Measurements from ENCODE around the gene TMEM120B.

The TMEM120B gene

DNA sequence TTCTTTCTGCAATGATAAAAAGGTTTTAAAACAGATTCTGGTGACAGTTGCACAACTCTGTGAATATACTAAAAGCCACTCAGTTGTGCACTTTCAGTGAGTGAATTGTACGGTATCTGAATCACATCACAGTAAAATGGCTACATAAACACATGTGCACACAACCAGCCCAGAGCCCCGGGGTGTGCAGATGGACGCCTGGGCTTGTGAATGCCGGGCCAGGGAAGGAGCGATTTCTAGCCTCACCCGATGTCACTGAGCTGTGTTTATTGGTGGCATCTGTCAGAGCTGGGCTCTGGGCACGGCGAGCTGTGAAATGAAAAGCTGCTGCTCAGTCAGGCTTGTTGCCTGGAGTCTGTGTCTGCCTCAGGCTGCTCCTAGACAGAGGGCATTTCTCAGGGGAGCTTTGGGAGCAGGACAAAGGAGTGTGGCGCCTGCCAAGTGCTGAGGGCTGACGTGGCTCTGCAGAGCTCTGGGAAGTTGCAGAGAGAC, 55.0 kb downstream of the TMEM120B start:
- Histone ChIP-seq H3K4me3 (ENCODE audit: low read length) (no peak overlapping the region), H3K9me2 (replicated peaks; ENCODE audit: control insufficient read depth, low read length) (no peaks in the 10 kb centered on the region), H3K9me3 (ENCODE audit: control insufficient read depth, insufficient read depth, low read length) (no peaks in the 10 kb centered on the region), H3K79me2 (ENCODE audit: control insufficient read depth, low read length) (no peaks in the 10 kb centered on the region), H3F3A (ENCODE audit: control insufficient read depth, insufficient read depth) (0 out of 2 replicates have a peak, but pooled peaks cover 2% of the 10 kb centered on the region), H3K36me3 (ENCODE audit: control insufficient read depth, low read length) (no peaks in the 10 kb centered on the region), H3K4me2 (ENCODE audit: low read length) (no peak overlapping the region), H3K27me3 (ENCODE audit: control insufficient read depth, low read length) (no peaks in the 10 kb centered on the region), H3K27ac (ENCODE audit: low read depth, low read length) (no peak overlapping the region), H4K20me1 (ENCODE audit: control insufficient read depth, insufficient read depth, low read depth, low read length) (no peaks in the 10 kb centered on the region), H3K4me1 (ENCODE audit: control insufficient read depth, low read length) (no peaks in the 10 kb centered on the region)
- TF ChIP-seq CTCF (IDR thresholded peaks at IDR 0.05; ENCODE audit: low read depth, low read length, poor library complexity, severe bottlenecking) (no peak), EZH2phosphoT487 (IDR thresholded peaks at IDR 0.05; ENCODE audit: borderline replicate concordance, low read length) (no peak)

DNA sequence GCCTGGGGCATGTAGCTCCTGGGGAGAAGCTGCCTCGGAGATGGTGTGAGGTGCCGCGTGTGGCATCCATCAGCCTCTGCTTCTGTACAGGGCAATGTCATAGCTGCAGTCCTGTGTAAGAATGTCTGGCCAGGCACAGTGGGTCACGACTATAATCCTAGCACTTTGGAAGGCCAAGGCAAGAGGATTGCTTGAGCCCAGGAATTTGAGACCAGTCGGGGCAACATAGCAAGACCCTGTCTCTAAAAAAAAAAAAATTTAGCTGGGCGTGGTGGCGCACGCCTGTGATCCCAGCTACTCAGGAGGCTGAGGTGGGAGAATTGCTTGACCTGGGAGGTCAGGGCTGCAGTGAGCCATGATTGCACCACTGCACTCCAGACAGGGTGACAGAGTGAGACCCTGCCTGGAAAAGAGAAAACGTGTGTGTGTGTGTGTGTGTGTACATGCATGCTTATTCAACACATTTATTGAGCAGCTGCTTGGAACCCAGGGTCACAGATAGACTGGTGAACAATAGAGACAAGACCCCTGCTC, 56.8 kb downstream of the TMEM120B start:
- H4K20me1 ChIP-seq (ENCODE audit: control insufficient read depth, insufficient read depth, low read depth, low read length): no peaks in the 10 kb centered on the region
- no peak for TF ChIP-seq CTCF (IDR thresholded peaks at IDR 0.05; ENCODE audit: low read depth, low read length, poor library complexity, severe bottlenecking)
- no peak for TF ChIP-seq EZH2phosphoT487 (IDR thresholded peaks at IDR 0.05; ENCODE audit: borderline replicate concordance, low read length)
- no peaks in the 10 kb centered on the region for H3K79me2 ChIP-seq (ENCODE audit: control insufficient read depth, low read length)
- H3K9me2 ChIP-seq (replicated peaks; ENCODE audit: control insufficient read depth, low read length): no peaks in the 10 kb centered on the region
- H3K4me1 ChIP-seq (ENCODE audit: control insufficient read depth, low read length): peaks cover 9% of the 10 kb centered on the region
- 0 out of 2 replicates have a peak, but pooled peaks cover 2% of the 10 kb centered on the region for H3F3A ChIP-seq (ENCODE audit: control insufficient read depth, insufficient read depth)
- no peaks in the 10 kb centered on the region for H3K9me3 ChIP-seq (ENCODE audit: control insufficient read depth, insufficient read depth, low read length)
- H3K27ac ChIP-seq (ENCODE audit: low read depth, low read length): no peak overlapping the region
- no peak overlapping the region for H3K4me3 ChIP-seq (ENCODE audit: low read length)
- H3K36me3 ChIP-seq (ENCODE audit: control insufficient read depth, low read length): no peaks in the 10 kb centered on the region
- H3K4me2 ChIP-seq (ENCODE audit: low read length): no peak overlapping the region
- no peaks in the 10 kb centered on the region for H3K27me3 ChIP-seq (ENCODE audit: control insufficient read depth, low read length)

GRCh38 chr12:121769831-121770301, 57.3 kb downstream of the TMEM120B start:
- Histone ChIP-seq H3K9me2 (replicated peaks; ENCODE audit: control insufficient read depth, low read length) (no peaks in the 10 kb centered on the region), H3K4me2 (ENCODE audit: low read length) (no peak overlapping the region), H3F3A (ENCODE audit: control insufficient read depth, insufficient read depth) (0 out of 2 replicates have a peak, but pooled peaks cover 2% of the 10 kb centered on the region), H3K4me1 (ENCODE audit: control insufficient read depth, low read length) (peaks cover 9% of the 10 kb centered on the region), H4K20me1 (ENCODE audit: control insufficient read depth, insufficient read depth, low read depth, low read length) (no peaks in the 10 kb centered on the region), H3K27ac (ENCODE audit: low read depth, low read length) (no peak overlapping the region), H3K4me3 (ENCODE audit: low read length) (no peak overlapping the region), H3K36me3 (ENCODE audit: control insufficient read depth, low read length) (no peaks in the 10 kb centered on the region), H3K9me3 (ENCODE audit: control insufficient read depth, insufficient read depth, low read length) (no peaks in the 10 kb centered on the region), H3K27me3 (ENCODE audit: control insufficient read depth, low read length) (no peaks in the 10 kb centered on the region), H3K79me2 (ENCODE audit: control insufficient read depth, low read length) (no peaks in the 10 kb centered on the region)
- TF ChIP-seq EZH2phosphoT487 (IDR thresholded peaks at IDR 0.05; ENCODE audit: borderline replicate concordance, low read length) (no peak), CTCF (IDR thresholded peaks at IDR 0.05; ENCODE audit: low read depth, low read length, poor library complexity, severe bottlenecking) (no peak)

Measured in DOHH2 (cell line).